Fibroblast of lung (primary cell): ENCODE data around the gene PPP3R1.

Experiments used
- EZH2 ChIP-seq: IDR thresholded peaks from 2 replicates; pipeline ENCODE4 v1.5.1; 2012; ENCODE audit warnings: low read length, control low read depth, mild to moderate bottlenecking; ENCODE audit errors: missing control alignments
- TF ChIP-seq, protein P1 (sequence below), 2 donors: IDR thresholded peaks in 1 of 2; conservative IDR thresholded peaks in 1 of 2; 1 replicate in 1 of 2; 2 replicates in 1 of 2; pipeline ENCODE4 v1.5.1; 2011 to 2012; ENCODE audit warnings: low read length in 2 of 2, control low read depth in 1 of 2, inconsistent platforms in 1 of 2, low read depth in 1 of 2, mild to moderate bottlenecking in 1 of 2

DNA sequence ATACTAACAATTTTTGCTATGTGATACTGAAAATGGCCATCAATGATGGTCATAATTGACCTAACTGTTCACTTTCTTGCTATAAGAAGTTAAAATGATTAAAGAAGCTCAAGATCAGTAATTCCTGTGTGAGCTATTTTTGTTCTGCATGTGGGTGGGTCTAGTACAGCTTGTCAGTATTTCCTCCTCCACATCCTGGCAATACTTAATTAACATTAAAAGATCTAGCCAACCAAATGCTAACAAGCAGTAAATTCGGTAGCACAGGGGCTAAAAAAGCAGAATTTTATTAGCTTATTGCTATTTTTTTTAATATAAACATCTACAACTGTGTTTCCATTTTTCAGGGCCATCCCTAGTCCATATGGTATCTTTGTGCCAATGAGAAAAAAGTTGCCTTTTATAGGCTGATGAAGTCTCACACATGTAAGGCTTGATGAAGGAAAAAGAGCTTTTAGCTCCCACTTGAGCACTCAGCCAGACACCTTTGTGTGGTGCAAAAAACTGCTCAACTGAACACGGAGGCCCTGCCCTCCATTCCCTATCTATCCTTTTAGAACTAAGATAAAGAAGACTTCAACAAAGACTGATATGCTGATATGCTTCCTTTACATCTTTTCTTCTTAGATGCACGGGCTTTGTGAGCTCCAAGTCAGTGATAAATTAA is 99.5 kb downstream of the PPP3R1 start:
- TF ChIP-seq, protein P1, sequence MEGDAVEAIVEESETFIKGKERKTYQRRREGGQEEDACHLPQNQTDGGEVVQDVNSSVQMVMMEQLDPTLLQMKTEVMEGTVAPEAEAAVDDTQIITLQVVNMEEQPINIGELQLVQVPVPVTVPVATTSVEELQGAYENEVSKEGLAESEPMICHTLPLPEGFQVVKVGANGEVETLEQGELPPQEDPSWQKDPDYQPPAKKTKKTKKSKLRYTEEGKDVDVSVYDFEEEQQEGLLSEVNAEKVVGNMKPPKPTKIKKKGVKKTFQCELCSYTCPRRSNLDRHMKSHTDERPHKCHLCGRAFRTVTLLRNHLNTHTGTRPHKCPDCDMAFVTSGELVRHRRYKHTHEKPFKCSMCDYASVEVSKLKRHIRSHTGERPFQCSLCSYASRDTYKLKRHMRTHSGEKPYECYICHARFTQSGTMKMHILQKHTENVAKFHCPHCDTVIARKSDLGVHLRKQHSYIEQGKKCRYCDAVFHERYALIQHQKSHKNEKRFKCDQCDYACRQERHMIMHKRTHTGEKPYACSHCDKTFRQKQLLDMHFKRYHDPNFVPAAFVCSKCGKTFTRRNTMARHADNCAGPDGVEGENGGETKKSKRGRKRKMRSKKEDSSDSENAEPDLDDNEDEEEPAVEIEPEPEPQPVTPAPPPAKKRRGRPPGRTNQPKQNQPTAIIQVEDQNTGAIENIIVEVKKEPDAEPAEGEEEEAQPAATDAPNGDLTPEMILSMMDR (conservative IDR thresholded peaks at IDR 0.05 in 1 of 2, IDR thresholded peaks at IDR 0.05 in 1 of 2; ENCODE audit: low read depth in 1 of 2, low read length in 2 of 2) = no peak
- TF ChIP-seq EZH2 = no peak
